ENCODE data around the gene GUCY1A1.

Gene GUCY1A1

GRCh38 chr4:155629183-155629825, 37.3 kb upstream of the GUCY1A1 start:
- TF ChIP-seq ZFX (IDR thresholded peaks at IDR 0.05) (no peak), CTCF (conservative IDR thresholded peaks at IDR 0.05) (no peak)
- 0 out of 2 replicates have a peak overlapping the region, but pooled peaks have one; percentile 4 for H3K27ac ChIP-seq

GRCh38 chr4:155629956-155630355, 36.7 kb upstream of the GUCY1A1 start:
- no peak overlapping the region for H3K27ac ChIP-seq
- no peak for TF ChIP-seq CTCF (conservative IDR thresholded peaks at IDR 0.05)
- no peak for TF ChIP-seq ZFX (IDR thresholded peaks at IDR 0.05)

- no peak for TF ChIP-seq ZFX (IDR thresholded peaks at IDR 0.05)
- no peak for TF ChIP-seq CTCF (conservative IDR thresholded peaks at IDR 0.05)
Measured at GRCh38 chr4:155632310-155632840, 34.3 kb upstream of the GUCY1A1 start.

GRCh38 chr4:155638195-155638965, 28.3 kb upstream of the GUCY1A1 start:
- H3K27ac ChIP-seq = no peak overlapping the region
- TF ChIP-seq CTCF (conservative IDR thresholded peaks at IDR 0.05) (no peak), ZFX (IDR thresholded peaks at IDR 0.05) (no peak)

More at GRCh38 chr4:155632310-155632840, 34.3 kb upstream of the GUCY1A1 start:
- H3K27ac ChIP-seq = no peak overlapping the region

- no peak overlapping the region for H3K27ac ChIP-seq
- TF ChIP-seq CTCF (conservative IDR thresholded peaks at IDR 0.05) (no peak), ZFX (IDR thresholded peaks at IDR 0.05) (no peak)
Measured at GRCh38 chr4:155639704-155640523, 26.7 kb upstream of the GUCY1A1 start.

- TF ChIP-seq CTCF (conservative IDR thresholded peaks at IDR 0.05) = no peak
- no peak for TF ChIP-seq ZFX (IDR thresholded peaks at IDR 0.05)
- H3K27ac ChIP-seq = no peak overlapping the region
Measured at GRCh38 chr4:155640751-155641150, 25.9 kb upstream of the GUCY1A1 start.
